Measurements from ENCODE around the gene SEC63. TPM values are rescaled to one million over a fixed set of nuclear protein-coding genes. Genes with fewer than 3 reads are reported as not detected.
"Not testable (repeated sequence)": the region's sequence is repeated elsewhere in the genome, so short reads cannot be mapped to it uniquely, and the experiment has no call there.

SEC63 gene
- total RNA-seq, 1 experiment from 2014 or later: 51.3 TPM

DNA sequence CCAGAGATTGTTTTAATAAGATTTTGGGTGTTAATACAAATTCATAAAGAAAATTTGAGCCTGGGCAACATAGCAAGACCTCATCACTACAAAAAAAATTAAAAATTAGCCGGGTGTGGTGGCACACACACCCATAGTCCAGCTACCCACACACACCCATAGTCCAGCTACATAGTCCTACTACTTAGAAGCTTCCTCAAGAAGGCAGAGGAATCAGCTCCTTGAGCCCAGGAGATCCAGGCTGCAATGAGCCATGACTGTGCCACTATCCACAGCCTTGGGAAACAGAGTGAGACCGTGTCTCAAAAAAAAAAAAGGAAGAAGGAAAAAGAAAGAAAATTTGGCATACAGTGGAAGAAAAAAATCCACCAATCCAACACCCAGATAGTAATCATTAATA, 16.8 kb downstream of the SEC63 start (continued):
- TF ChIP-seq FOSL1 (IDR thresholded peaks at IDR 0.05; ENCODE audit: low read depth) (no peak), SP1 (IDR thresholded peaks at IDR 0.05; ENCODE audit: low read depth) (no peak), ELF1 (IDR thresholded peaks at IDR 0.05; ENCODE audit: borderline replicate concordance, low read depth) (no peak), EGR1 (IDR thresholded peaks at IDR 0.05; ENCODE audit: low read depth) (no peak), ZFX (IDR thresholded peaks at IDR 0.05) (no peak), SRF (IDR thresholded peaks at IDR 0.05; ENCODE audit: low read depth) (no peak), EZH2phosphoT487 (IDR thresholded peaks at IDR 0.05; ENCODE audit: borderline replicate concordance) (no peak)
- TF ChIP-seq, protein P1, sequence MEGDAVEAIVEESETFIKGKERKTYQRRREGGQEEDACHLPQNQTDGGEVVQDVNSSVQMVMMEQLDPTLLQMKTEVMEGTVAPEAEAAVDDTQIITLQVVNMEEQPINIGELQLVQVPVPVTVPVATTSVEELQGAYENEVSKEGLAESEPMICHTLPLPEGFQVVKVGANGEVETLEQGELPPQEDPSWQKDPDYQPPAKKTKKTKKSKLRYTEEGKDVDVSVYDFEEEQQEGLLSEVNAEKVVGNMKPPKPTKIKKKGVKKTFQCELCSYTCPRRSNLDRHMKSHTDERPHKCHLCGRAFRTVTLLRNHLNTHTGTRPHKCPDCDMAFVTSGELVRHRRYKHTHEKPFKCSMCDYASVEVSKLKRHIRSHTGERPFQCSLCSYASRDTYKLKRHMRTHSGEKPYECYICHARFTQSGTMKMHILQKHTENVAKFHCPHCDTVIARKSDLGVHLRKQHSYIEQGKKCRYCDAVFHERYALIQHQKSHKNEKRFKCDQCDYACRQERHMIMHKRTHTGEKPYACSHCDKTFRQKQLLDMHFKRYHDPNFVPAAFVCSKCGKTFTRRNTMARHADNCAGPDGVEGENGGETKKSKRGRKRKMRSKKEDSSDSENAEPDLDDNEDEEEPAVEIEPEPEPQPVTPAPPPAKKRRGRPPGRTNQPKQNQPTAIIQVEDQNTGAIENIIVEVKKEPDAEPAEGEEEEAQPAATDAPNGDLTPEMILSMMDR (IDR thresholded peaks at IDR 0.05 in 2 of 3, conservative IDR thresholded peaks at IDR 0.05 in 1 of 3; ENCODE audit: borderline replicate concordance in 1 of 3, insufficient read depth in 1 of 3, low read depth in 2 of 3, low read length in 2 of 3): no peak
- TF ChIP-seq, protein P2, sequence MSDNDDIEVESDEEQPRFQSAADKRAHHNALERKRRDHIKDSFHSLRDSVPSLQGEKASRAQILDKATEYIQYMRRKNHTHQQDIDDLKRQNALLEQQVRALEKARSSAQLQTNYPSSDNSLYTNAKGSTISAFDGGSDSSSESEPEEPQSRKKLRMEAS (IDR thresholded peaks at IDR 0.05): no peak

DNA sequence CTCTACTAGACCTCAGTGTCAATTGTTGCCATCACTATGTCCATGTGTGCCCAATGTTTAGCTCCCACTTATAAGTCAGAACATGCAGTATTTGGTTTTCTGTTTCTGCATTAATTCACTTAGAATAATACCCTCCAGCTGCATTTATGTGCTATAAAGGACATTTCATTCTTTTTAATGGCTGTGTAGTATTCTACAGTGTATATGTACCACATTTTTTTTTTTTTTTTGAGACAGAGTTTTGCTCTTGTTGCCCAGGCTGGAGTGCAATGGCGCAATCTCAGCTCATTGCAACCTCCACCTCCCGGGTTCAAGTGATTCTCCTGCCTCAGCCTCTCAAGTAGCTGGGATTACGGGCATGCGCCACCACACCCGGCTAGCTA, 21.1 kb downstream of the SEC63 start:
- H3K36me3 ChIP-seq (ENCODE audit: control insufficient read depth in 1 of 2, insufficient read depth in 2 of 2, low read length in 2 of 2); H3K4me3 ChIP-seq (replicated peaks in 1 of 2; ENCODE audit: low read depth in 1 of 2, low read length in 2 of 2); ATAC-seq; POLR2A ChIA-PET; intact Hi-C loops (cut with micrococcal nuclease); H3K9me2 ChIP-seq (ENCODE audit: insufficient read depth); CTCF ChIA-PET; H3K9me3 ChIP-seq (ENCODE audit: control insufficient read depth in 1 of 2, insufficient read depth in 1 of 2, low read depth in 1 of 2, low read length in 2 of 2); H3K9ac ChIP-seq (ENCODE audit: low read length); DNase-seq (ENCODE audit: low read depth, low spot score); RAD21 ChIA-PET (ENCODE audit: low non-redundant PET in 1 of 2, low total read pairs in 2 of 2, uncharacterized antibody in 2 of 2, unreplicated experiment in 2 of 2); H2AFZ ChIP-seq (ENCODE audit: low read depth, low read length, poor library complexity, severe bottlenecking); H4K20me1 ChIP-seq (ENCODE audit: insufficient read depth); BruUV-seq (replicated peaks); H3K4me2 ChIP-seq (ENCODE audit: low read length); H3K27me3 ChIP-seq (ENCODE audit: insufficient read depth, low read length); H3K4me1 ChIP-seq (ENCODE audit: control insufficient read depth in 1 of 2, insufficient read depth in 2 of 2, low read length in 2 of 2); H3K27ac ChIP-seq (ENCODE audit: low read depth, low read length): not testable (repeated sequence)
- peaks cover 76% of the 10 kb centered on the region for H3K79me2 ChIP-seq (ENCODE audit: insufficient read depth, low read length)

Data from HCT116 (cell line).